ENCODE results near the gene ZNF536.

ZNF536 gene

GRCh38 chr19:30605333-30605732 lies 233.1 kb downstream of the ZNF536 start:
- TF ChIP-seq CTCF (IDR thresholded peaks at IDR 0.05; ENCODE audit: low read depth, low read length) (no peak), EZH2phosphoT487 (IDR thresholded peaks at IDR 0.05; ENCODE audit: low read depth) (no peak)
- no peaks in the 10 kb centered on the region for H3K9me3 ChIP-seq (ENCODE audit: insufficient read depth, low read length)

GRCh38 chr19:30606114-30607050 lies 234.2 kb downstream of the ZNF536 start:
- no peaks in the 10 kb centered on the region for H3K9me3 ChIP-seq (ENCODE audit: insufficient read depth, low read length)
- no peak overlapping the region for H2AFZ ChIP-seq (ENCODE audit: low read depth, low read length)
- H3K27ac ChIP-seq (ENCODE audit: low read length) = no peak overlapping the region
- no peaks in the 10 kb centered on the region for H3K36me3 ChIP-seq (replicated peaks; ENCODE audit: low read depth, low read length)
- TF ChIP-seq CTCF (IDR thresholded peaks at IDR 0.05; ENCODE audit: low read depth, low read length) (no peak), EZH2phosphoT487 (IDR thresholded peaks at IDR 0.05; ENCODE audit: low read depth) (no peak)
- H3K4me3 ChIP-seq (ENCODE audit: low read length) = no peak overlapping the region
- no peaks in the 10 kb centered on the region for H4K20me1 ChIP-seq (ENCODE audit: insufficient read depth, low read length)
- no peaks in the 10 kb centered on the region for H3K79me2 ChIP-seq (ENCODE audit: low read length)
- H3K4me1 ChIP-seq (ENCODE audit: low read length) = no peaks in the 10 kb centered on the region
- no peak overlapping the region for H3K9ac ChIP-seq (ENCODE audit: low read length)
- no peaks in the 10 kb centered on the region for H3K27me3 ChIP-seq (ENCODE audit: low read depth, low read length)
- no peak overlapping the region for H3K4me2 ChIP-seq (ENCODE audit: low read length)

More at GRCh38 chr19:30605333-30605732, 233.1 kb downstream of the ZNF536 start:
- Histone ChIP-seq H2AFZ (ENCODE audit: low read depth, low read length) (no peak overlapping the region), H3K4me3 (ENCODE audit: low read length) (no peak overlapping the region), H3K9ac (ENCODE audit: low read length) (no peak overlapping the region), H3K79me2 (ENCODE audit: low read length) (no peaks in the 10 kb centered on the region), H4K20me1 (ENCODE audit: insufficient read depth, low read length) (no peaks in the 10 kb centered on the region), H3K36me3 (replicated peaks; ENCODE audit: low read depth, low read length) (no peaks in the 10 kb centered on the region), H3K27ac (ENCODE audit: low read length) (no peak overlapping the region), H3K4me2 (ENCODE audit: low read length) (no peak overlapping the region), H3K27me3 (ENCODE audit: low read depth, low read length) (no peaks in the 10 kb centered on the region), H3K4me1 (ENCODE audit: low read length) (no peaks in the 10 kb centered on the region)

Measured in OCI-LY3 (cell line).